Frontal cortex (tissue), 4 donors: ENCODE results near the gene SVOP. TPM values are rescaled to one million over a fixed set of nuclear protein-coding genes. Genes with fewer than 3 reads are reported as not detected.

Experiments
- DNase-seq, 2 donors: peaks; one replicate each; pipeline ENCODE4 v3.0.0; 2012; ENCODE audit warnings: low spot score in 2 of 2
- FAIRE-seq: peaks from 2 replicates; lab custom pipeline; 2012; peaks lifted over from hg19 to GRCh38; lab: Jason Lieb, UNC
- total RNA-seq: library from RNA; depleted of rRNA; stranded (reverse); fragments of >200 nt; gene quantifications from one replicate; pipeline ENCODE4 v1.2.3, GENCODE V29; 2014
- donor health status: control.
- donor health status: control.
- donor health status: control.

The SVOP gene
- total RNA-seq, 1 donor from 2014 or later: 40.8 TPM

DNA sequence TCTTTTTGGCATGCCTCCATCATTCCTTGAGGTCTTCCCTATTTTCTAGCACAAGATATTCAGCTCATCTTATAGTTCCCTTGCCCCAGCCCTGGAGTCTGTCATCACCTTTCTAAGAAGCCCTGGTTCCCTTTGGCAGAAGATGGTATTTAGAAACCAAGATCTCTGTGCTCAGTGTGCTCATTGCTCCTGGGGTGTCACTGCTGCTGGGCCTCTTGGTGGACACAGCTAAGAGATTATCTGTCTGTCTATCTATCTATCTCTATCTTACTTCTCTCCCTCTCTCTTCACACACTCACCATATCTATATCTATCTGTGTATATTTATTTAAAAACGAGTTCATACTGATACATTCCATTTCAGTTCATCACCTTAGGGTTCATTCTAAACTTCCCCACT is 73.8 kb downstream of the SVOP start:
- DNase-seq: no peak
- FAIRE-seq: no peak

DNA sequence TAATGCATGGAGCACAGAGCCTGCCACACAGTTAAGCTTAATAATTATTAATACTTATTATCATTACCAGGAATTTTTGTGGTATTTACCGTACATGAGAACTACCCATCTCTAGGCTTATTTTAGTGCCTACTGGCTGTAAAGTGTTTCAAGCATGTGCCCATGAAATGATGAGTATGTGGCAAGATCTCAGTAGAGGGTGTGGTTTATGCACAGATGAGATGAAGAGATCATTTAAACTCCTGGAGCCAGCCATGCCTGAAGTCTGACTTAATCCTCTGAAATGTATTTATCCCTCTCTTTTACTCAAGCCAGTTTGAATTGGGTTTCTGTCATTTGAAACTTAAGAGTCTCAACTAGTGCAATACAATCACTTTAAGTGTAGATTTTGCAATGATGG is 80.7 kb downstream of the SVOP start:
- DNase-seq (no peak), FAIRE-seq (no peak)

DNA sequence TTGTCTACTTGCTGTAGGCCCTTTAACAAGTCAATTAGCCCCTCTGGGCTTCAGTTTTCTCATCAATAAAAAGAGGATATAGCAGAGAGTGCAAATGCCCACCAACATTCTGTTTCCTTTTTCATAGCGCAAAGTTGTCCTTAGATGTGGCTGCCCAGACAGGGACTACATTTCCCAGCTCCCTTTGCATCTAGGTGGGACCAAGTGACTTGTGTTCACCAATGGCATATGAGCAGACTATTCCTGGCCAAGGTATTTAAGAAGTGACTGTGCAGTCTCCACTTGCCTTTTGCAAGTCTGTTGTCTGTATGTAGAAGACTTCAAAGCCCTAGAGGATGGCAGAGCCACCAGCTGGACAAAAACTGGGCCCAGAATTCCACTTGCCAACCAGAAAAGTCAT is 81.3 kb downstream of the SVOP start:
- DNase-seq: no peak

DNA sequence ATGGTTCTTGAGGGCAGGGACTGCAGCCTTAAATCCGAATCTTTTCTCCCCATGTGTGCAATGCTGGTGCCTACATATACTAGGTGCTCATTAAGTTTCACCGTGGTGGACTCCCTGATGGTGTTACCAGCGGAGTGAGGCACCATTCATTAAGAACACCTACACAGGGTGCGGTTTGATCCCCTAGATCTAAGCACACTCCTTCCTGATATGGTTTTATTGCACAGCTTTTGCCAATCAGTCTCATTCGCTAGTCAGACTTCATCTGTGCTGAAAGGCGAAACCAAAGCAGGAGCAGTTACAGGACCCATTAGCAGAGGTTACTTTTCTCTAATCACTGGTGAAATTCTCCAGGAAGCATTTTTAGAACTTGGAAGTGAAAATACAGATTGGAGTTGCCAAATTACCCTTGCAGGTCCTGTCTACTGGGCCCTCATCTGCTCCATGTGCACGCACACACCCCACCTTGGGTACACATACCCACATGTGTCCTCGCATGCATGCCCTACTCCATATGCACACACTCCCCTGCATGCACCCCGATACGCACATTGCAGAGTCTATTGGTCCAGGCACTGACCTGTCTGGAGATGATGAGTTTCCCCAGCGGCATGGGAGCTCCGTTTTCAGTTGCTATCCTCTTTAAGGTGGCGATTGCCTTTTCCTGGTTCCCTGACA is 82.5 kb downstream of the SVOP start:
- FAIRE-seq: no peak
- no peak for DNase-seq

More for the DNA sequence above, 81.3 kb downstream of the SVOP start:
- FAIRE-seq: no peak

DNA sequence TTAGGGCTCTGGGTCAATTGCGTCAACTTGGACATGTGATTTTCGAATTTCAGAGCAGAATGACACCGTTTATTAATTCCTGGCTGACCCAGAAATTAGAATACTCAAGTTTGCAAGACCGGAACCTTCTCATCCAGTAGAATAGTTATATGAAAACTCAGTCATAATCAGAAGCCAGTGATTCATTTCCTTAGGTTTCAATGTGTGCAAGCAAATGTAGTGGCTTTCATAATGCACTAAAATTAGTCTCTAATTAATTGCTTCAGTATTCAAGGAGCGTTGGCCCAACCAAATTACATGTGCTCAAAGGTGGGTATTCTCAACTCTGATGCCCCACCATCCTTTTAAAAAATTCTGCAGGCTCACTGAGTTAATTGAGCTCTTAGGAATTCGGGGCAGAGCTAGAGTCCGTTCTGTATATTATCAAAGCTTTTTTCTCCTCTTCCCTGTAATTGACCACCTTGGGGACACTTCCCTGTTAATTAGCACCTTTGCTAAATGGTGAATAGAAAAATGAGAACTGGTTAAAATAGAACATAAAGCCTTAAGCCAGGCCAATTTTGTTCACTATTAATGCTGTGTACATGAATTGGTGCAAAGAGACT is 85.6 kb downstream of the SVOP start:
- FAIRE-seq (no peak), DNase-seq (no peak)

DNA sequence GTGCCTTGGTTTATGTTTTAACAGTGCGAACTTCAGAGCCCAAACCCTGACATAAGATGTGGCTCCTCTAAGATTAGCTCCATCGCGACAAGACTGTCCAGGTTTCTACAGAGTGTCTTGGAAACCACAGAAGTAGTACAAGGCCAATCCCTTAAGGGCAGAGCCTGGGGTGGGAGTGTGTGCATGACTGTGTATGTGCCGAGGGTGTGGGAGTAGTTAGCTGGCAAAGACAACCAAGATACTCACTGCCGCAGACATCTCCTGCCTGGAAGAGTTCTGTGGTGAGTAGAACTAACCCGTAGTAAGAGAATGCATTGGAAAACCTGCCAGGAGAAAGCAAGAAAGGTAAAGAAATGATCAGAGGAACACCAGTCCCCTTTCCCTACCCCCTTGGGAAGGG is 86.9 kb downstream of the SVOP start:
- FAIRE-seq (no peak), DNase-seq (no peak)

DNA sequence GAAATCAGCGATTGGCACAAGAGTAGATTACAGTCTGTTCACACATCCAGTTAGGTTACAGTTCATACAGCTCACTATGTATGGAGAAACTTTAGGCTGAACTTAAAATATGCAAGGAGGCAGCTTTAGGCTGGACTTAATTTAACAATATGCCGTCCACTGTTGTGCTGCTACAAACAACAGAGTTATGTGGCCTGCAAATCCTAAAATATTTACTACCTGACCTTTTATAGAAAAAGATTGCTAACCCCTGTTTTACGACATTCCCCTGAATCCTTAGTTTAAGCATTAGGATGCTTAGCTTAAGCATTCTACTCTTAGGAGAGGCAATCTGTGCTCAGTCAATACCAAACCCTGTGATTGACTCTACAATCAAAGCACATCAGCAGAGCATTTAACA is 90.1 kb downstream of the SVOP start:
- FAIRE-seq: no peak
- DNase-seq: no peak

DNA sequence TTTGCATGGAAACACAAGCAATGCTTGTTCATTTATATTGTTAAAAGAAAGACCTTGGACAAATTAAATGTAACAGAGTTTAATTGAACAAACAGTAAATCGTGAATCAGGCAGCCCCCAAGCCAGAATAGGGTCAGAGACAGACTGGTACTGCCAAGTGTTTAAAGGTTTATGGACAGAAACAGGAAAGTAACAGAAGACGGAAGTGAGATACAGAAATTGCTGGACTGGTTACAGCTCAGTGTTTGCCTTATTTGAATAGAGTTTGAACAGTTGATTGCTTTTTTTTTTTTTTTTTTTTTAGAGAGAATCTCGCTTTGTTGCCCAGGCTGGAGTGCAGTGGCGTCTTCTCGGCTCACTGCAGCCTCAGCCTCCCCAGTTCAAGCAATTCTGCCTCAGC is 90.7 kb downstream of the SVOP start:
- DNase-seq: no peak
- FAIRE-seq: no peak

DNA sequence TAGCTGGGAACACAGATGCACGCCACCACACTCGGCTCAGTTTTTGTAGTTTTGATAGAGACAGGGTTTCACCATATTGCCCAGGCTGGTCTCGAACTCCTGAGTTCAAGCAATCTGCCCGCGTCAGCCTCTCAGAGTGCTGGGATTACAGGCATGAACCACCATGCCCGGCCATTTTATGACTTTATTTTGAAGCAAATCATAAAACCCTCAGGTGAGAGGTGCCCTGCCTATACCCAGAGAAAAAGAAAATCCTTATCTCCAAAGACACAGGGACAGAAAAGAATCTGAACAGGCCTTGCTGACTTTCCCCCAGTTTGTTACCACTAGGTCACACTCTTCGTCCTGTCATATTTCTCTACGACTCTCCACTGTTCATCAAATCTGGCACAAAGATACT is 92.2 kb downstream of the SVOP start:
- no peak for DNase-seq
- no peak for FAIRE-seq

DNA sequence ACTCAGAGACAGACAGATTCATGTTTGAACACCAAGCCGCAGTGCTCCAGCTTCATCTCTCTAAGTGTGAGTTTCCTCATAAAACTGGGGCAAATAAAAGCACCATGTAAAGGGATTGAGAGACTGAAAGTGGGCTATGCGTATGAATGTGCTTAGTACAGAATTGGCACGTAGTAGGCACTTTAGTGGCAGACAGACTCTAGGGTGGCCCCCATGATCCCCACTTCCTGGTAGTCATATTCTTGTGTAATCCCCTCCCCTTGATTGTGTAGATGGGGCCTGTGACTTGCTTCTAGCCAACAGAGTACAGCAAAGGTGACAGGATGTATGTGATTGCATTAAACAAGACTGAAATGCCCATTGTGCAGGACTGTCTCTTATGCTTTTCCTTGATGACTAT is 98.0 kb downstream of the SVOP start:
- FAIRE-seq (no peak), DNase-seq (no peak)

DNA sequence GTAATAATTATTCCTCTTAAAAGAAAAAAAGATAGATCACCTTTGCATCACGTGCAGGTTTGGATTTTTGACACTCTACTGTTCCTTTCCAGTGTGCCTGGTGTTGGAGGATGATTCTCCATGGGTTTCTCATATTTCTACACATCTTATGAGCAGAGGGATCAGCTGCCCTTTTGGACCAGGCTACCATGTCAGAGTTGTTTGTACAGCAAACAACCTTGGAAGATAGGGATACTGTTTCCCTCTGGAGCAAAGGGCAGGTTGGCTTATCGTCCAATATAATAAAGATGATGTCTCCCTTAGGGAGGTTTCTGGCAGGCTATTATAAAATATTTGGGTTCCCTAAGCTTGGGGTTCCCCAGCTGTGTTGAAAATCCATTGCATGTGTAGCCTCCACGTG is 98.9 kb downstream of the SVOP start:
- DNase-seq: no peak

DNA sequence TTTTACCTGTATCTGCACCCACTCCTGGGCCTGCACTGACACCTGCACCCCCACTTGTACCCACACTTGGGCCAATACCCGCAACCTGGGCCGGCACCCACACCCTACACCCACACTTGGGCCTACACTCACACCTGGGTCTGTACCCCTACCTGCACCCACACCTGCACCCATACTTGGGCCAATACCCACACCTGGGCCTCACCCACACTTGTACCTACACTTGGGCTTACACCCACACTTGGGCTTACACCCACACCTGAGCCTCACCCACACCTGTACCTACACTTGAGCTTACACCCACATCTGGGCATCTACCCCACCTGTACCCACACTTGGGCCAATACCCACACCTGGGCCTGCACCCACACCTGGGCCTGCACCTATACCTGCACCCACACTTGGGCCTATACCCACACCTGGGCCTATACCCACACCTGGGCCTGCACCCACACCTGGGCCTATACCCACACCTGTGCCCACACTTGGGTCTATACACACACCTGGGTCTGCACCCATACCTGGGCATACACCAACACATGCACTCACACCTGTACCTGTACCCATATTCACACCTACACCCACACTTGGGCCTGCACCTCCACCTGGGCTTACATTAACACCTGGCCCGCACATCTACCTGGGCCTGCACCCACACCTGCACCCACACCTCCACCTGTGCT is 101.8 kb downstream of the SVOP start:
- no peak for FAIRE-seq
- no peak for DNase-seq

More for the DNA sequence above, 98.9 kb downstream of the SVOP start:
- FAIRE-seq: no peak

DNA sequence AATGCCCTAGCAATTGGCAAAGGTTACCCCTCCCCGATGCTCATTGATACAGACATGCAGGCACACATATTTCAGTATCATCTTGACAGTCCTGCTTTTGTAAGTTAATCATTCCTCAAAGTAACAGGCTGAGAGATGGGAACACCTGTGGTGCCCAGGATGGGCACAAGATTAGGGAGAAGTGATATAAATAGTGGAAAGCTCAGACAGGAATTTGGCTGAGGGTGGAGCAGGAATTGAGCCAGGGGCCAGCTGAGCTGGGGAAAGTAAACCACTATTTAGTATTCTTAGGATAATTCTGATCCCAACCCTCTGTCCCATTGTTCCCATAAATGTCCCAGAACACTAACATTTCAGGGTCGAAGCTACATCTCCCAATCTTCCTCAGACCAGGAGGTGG is 102.7 kb downstream of the SVOP start:
- FAIRE-seq (no peak), DNase-seq (no peak)

DNA sequence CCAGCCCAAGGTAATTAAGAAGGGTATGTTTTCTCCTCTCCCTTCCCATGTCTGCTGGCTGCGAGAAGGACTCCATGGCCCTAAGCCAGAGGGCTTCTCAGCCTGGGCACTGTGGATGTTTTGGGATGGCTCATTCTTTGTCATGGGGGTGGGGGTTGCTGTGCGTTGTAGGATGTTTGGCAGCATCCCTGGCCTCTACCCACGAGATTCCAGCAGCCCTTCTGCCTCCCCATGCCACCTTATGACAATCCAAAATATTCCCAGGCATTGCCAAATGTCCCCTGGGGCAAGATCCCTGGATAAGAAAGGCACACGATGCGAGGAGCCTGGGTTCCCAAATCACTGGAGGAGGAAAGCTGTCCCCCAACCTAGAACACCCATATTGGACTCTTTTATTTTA is 104.5 kb downstream of the SVOP start:
- no peak for FAIRE-seq
- no peak for DNase-seq

DNA sequence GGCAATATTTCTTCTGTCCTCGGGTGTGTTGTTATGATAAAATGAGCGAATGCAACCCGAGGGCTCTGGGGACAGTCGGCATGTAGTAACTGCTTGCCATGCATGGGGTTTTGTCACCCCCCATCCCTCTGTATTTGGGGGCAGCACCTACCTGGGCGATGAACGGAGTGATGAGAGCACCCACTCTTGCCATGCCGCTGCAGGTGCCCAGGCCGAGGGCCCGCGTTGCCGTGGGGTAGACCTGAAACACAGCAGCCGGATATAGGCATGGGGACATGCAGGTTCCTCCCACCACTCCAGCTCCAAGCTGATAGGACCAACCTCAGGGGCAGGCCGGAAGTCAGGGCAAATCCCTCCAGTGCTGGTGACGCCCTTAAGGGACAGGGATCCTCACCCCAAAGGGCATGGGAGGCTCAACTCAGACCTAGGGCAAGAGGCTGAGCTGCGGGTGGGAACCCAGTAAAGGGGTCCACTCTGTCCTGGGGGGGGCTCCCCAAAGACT is 105.2 kb downstream of the SVOP start:
- no peak for FAIRE-seq

DNA sequence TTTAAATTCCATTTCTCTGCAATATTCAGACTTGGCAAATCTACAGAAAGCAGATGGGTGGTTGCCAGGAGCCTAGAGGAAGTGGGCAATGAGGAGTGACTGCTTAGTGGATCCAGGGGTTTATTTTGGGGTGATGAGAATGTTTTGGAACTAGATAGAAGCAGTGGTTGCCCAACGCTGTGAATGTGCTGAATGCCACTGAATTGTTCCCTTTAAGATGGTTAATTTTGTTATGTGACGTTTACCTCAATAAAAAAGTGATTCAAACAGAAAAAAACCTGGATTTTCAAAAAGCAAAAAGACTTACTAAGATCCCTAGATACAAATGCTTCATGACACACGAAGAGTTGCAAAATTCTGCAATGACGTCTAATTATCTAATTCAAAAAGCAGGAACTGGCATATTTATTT is 106.7 kb downstream of the SVOP start:
- peak in 1 of 2 donors; percentile 18 for DNase-seq
- no peak for FAIRE-seq

More for the DNA sequence above, 105.2 kb downstream of the SVOP start:
- DNase-seq: no peak

DNA sequence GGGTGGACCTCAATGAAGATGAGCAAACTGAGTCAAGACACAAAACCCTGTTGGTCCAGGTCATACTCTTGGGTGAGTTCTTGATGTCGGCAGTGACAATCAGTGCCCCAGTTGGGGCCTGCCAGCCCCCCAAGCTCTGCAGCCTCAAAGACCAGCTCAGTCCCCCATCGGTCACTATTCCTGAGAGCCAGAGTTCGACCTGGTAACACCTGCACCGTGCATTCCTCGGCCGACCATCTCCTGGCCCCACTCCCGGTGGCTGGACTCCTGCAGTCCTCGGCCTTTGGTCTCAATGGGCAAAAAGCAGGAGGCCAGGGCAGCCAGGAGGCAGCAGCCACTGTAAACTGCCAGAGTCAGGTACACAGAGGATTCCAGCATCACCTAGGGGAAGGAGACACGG is 108.5 kb downstream of the SVOP start:
- no peak for FAIRE-seq

DNA sequence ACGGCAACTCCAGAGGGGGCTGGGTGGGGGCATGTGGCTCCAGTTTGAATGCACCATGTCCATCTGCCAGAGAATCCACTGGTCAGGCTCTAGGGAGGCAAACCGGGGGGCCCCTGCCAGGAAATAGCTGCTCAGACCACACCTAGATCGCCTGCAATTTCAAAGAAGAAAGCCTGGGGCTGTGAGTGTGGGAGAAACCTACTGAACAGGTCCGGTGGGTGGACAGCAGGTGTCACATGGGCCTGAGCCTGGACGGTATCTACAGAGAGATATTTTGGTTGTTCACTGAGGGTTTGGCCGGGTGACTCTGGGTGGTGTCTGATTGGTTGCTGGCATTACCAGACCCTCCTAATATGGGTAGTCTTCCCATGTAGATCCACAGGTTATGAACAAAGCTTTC is 109.0 kb downstream of the SVOP start:
- DNase-seq (no peak), FAIRE-seq (no peak)

More for the DNA sequence above, 108.5 kb downstream of the SVOP start:
- no peak for DNase-seq

DNA sequence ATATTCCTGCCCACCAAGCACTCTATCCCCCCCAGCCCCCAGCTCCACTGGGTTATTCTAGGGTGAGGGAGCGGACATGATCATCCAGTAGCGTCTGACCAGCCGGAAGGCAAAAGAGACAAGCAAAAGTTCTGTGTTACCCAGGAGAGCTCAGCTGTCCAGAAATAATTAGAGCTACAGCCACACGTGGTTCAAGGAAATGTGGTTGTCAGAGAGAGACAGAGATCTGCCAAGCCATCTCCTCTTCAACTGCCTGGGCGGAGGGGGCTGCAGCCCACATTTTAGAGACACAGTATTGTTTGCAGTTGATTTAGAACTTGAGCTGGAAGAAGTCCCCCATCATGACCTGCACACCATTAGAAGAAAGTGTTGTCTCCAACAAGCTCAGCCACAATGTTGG is 110.5 kb downstream of the SVOP start:
- FAIRE-seq: no peak
- DNase-seq: no peak

DNA sequence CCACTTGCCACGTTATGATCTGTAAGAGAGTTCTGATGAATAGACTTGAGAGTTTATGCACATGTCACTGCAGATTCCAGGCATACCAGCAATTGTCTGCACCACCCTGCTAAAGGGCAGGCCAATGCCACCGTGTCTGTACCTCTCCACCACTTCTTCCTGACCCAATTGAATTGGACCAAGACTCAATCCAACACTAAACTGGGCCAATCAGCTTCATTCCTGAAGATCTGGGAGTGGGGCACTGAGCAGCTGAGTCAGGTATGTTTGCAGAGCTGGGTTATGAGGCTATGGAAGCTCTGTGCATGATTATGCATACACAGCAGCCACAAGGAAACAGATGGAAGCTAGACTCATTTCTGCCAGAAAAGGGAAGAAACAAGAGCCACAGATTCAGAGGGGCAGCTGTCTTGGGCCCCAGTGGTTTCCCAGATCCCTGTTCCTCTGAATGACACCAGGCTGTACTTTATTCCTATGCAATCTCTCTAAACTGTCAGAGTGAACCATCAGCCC is 113.0 kb downstream of the SVOP start:
- no peak for DNase-seq
- no peak for FAIRE-seq

DNA sequence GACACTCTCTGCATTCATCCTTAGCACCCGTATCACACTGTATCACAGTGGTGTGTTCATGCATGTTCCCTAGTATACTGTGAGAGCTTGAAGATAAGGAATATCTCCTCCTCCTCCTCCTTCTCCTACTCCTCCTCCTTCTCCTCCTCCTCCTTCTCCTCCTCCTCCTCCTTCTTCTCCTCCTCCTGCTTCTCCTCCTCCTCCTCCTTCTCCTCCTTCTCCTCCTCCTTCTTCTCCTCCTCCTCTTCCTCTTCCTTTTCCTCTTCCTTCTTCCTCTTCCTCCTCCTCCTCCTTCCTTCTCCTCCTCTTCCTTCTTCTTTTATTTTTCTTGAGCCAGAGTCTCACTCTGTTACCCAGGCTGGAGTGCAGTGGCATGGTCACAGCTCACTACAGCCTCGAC is 113.9 kb downstream of the SVOP start:
- DNase-seq (no peak), FAIRE-seq (no peak)
